ENCODE measurements around the gene SMARCC2.
"Not testable (repeated sequence)": the region's sequence is repeated elsewhere in the genome, so short reads cannot be mapped to it uniquely, and the experiment has no call there.

The SMARCC2 gene

GRCh38 chr12:56197921-56198635 is 8.8 kb upstream of the SMARCC2 start:
- Mint-ChIP-seq H3K27ac (peak overlapping the region in 1 of 3 experiments; percentile 29), H3K9me3 (no peaks in the 10 kb centered on the region), H3K27me3 (ENCODE audit: low read depth) (no peaks in the 10 kb centered on the region), H3K36me3 (ENCODE audit: low read depth) (no peaks in the 10 kb centered on the region), H3K4me1 (peaks cover 2% of the 10 kb centered on the region), H3K4me3 (no peak overlapping the region)
- TF ChIP-seq CTCF (IDR thresholded peaks at IDR 0.05; ENCODE audit: unreplicated experiment in 3 of 3), result no peak

GRCh38 chr12:56196818-56197550 is 7.7 kb upstream of the SMARCC2 start:
- not testable (repeated sequence) for H3K9me3 Mint-ChIP-seq; H3K36me3 Mint-ChIP-seq (ENCODE audit: low read depth); H3K4me3 Mint-ChIP-seq; H3K27me3 Mint-ChIP-seq (ENCODE audit: low read depth); H3K4me1 Mint-ChIP-seq
- H3K27ac Mint-ChIP-seq, result peak overlapping the region in 1 of 3 experiments; percentile 70

- Mint-ChIP-seq H3K27ac (peak overlapping the region; percentile 59 to 85 (median 59)), H3K4me3 (peak overlapping the region; percentile 64 to 75 (median 65)), H3K27me3 (ENCODE audit: low read depth) (no peaks in the 10 kb centered on the region), H3K9me3 (no peaks in the 10 kb centered on the region), H3K4me1 (peaks cover 11% of the 10 kb centered on the region), H3K36me3 (ENCODE audit: low read depth) (no peaks in the 10 kb centered on the region)
- TF ChIP-seq CTCF (IDR thresholded peaks at IDR 0.05; ENCODE audit: unreplicated experiment in 3 of 3), result peak; percentile 71 to 82 (median 81)
Observed at GRCh38 chr12:56193025-56193578, 3.8 kb upstream of the SMARCC2 start.

GRCh38 chr12:56192582-56192981 is 3.3 kb upstream of the SMARCC2 start:
- Mint-ChIP-seq H3K4me3 (peak overlapping the region; percentile 64 to 75 (median 65)), H3K36me3 (ENCODE audit: low read depth) (no peaks in the 10 kb centered on the region), H3K27me3 (ENCODE audit: low read depth) (no peaks in the 10 kb centered on the region), H3K9me3 (no peaks in the 10 kb centered on the region), H3K27ac (peak overlapping the region; percentile 59 to 85 (median 59)), H3K4me1 (peaks cover 16% of the 10 kb centered on the region)
- TF ChIP-seq CTCF (IDR thresholded peaks at IDR 0.05; ENCODE audit: unreplicated experiment in 3 of 3), result no peak

- Mint-ChIP-seq H3K4me3 (peak overlapping the region; percentile 95 to 99 (median 97)), H3K27me3 (ENCODE audit: low read depth) (no peaks in the 10 kb centered on the region), H3K4me1 (peaks cover 20% of the 10 kb centered on the region), H3K36me3 (ENCODE audit: low read depth) (peaks cover 10% of the 10 kb centered on the region), H3K9me3 (no peaks in the 10 kb centered on the region), H3K27ac (peak overlapping the region; percentile 91 to 99 (median 99))
- no peak for TF ChIP-seq CTCF (IDR thresholded peaks at IDR 0.05; ENCODE audit: unreplicated experiment in 3 of 3)
Observed at GRCh38 chr12:56190695-56191155, 1.4 kb upstream of the SMARCC2 start.

DNA sequence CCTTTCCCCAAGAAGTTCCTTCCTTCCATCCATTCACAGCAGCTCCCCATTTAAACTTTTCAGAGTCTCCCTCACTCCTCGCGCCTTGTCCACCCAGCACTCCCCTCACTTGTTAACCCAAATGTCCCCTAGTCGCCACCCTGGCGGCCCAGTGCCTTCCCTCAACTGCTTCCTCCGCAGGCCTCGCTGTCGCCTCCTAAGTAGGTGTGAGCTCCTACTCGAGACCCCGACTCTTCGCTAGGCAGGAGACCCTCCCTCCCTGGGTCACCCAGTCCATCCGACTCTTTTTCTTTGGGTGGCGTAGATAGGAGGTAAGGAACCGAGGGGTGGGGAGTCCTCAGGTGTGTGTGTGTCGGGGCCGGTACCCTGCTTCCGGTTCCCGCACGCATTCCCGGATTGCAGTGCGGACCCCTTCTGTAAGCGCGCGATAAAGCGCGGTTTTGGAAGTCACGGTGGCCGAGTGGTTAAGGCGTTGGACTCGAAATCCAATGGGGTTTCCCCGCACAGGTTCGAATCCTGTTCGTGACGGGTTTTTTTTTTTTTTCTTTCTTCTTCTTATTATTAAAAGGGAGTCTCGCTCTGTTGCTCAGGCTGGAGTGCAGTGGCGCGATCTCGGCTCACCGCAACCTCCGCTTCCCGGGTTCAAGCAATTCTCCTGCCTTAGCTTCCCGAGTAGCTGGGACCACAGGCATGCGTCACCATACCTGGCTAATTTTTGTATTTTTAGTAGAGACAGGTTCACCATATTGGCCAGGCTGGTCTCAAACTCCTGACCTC is 823 bp upstream of the SMARCC2 start:
- no peaks in the 10 kb centered on the region for H3K27me3 Mint-ChIP-seq (ENCODE audit: low read depth)
- H3K4me3 Mint-ChIP-seq, result peak overlapping the region; percentile 95 to 99 (median 97)
- no peaks in the 10 kb centered on the region for H3K9me3 Mint-ChIP-seq
- peak in 2 of 3 experiments; percentile 15 to 22 for TF ChIP-seq CTCF (IDR thresholded peaks at IDR 0.05; ENCODE audit: unreplicated experiment in 3 of 3)
- H3K27ac Mint-ChIP-seq, result peak overlapping the region; percentile 91 to 99 (median 99)
- H3K36me3 Mint-ChIP-seq (ENCODE audit: low read depth), result peaks cover 13% of the 10 kb centered on the region
- peaks cover 20% of the 10 kb centered on the region for H3K4me1 Mint-ChIP-seq
